HG02981 (cell line): Measurements from ENCODE around the gene MRPS34.

Experiments
- ATAC-seq: cut with Tn5 transposase; IDR thresholded peaks from one replicate; pipeline ENCODE4 v1.9.1; 2021; ENCODE audit warnings: mild to moderate bottlenecking, moderate library complexity; ENCODE audit not compliant: unreplicated experiment

The MRPS34 gene

GRCh38 chr16:1782408-1783264 is 9.7 kb upstream of the MRPS34 start, which contains the start of the genes NUBP2 and SPSB3:
TSS of gene NUBP2 (plus strand) at chr16:1782960. CDS start at chr16:1783021, 61 bp downstream.
TSS of gene SPSB3 (minus strand) at chr16:1782571. CDS start at chr16:1781483, 1,088 bp downstream.
- peak; percentile 83 for ATAC-seq

GRCh38 chr16:1781758-1782407 is 8.9 kb upstream of the MRPS34 start:
- peak; percentile 5 for ATAC-seq

GRCh38 chr16:1781254-1781653 is 8.3 kb upstream of the MRPS34 start:
- no peak for ATAC-seq

GRCh38 chr16:1780677-1781072 is 7.7 kb upstream of the MRPS34 start:
- no peak for ATAC-seq

GRCh38 chr16:1779741-1780676 is 7.1 kb upstream of the MRPS34 start:
- ATAC-seq, result no peak

- no peak for ATAC-seq
These were observed 6.3 kb upstream of the MRPS34 start for GRCh38 chr16:1779234-1779701.

- ATAC-seq, result no peak
These were observed 5.6 kb upstream of the MRPS34 start for GRCh38 chr16:1778200-1779179.

GRCh38 chr16:1777375-1778199 is 4.7 kb upstream of the MRPS34 start:
- ATAC-seq, result no peak

- no peak for ATAC-seq
These were observed 4.0 kb upstream of the MRPS34 start for GRCh38 chr16:1776991-1777374.

GRCh38 chr16:1776672-1776955 is 3.7 kb upstream of the MRPS34 start:
- ATAC-seq, result no peak

- no peak for ATAC-seq
These were observed 3.1 kb upstream of the MRPS34 start for GRCh38 chr16:1775846-1776671.

GRCh38 chr16:1775006-1775845 is 2.3 kb upstream of the MRPS34 start:
- ATAC-seq, result no peak

GRCh38 chr16:1774448-1774780 is 1.5 kb upstream of the MRPS34 start:
- no peak for ATAC-seq

- ATAC-seq, result no peak
These were observed 941 bp upstream of the MRPS34 start for GRCh38 chr16:1773703-1774447.

- ATAC-seq, result no peak
These were observed 499 bp downstream of the MRPS34 start, which contains the start of gene EME2 for GRCh38 chr16:1772362-1772907. TSS of gene EME2 (plus strand) at chr16:1772810. CDS start at chr16:1773228, 418 bp downstream.

- ATAC-seq, result no peak
These were observed 1.0 kb downstream of the MRPS34 start for GRCh38 chr16:1771864-1772361.
